Inferior parietal cortex (tissue), 1 donor: ENCODE results near the gene CFAP65.

Experiments
- DNase-seq: peaks from one replicate; pipeline ENCODE4 v3.0.0-alpha.2; 2016; ENCODE audit errors: extremely low spot score

Gene CFAP65

DNA sequence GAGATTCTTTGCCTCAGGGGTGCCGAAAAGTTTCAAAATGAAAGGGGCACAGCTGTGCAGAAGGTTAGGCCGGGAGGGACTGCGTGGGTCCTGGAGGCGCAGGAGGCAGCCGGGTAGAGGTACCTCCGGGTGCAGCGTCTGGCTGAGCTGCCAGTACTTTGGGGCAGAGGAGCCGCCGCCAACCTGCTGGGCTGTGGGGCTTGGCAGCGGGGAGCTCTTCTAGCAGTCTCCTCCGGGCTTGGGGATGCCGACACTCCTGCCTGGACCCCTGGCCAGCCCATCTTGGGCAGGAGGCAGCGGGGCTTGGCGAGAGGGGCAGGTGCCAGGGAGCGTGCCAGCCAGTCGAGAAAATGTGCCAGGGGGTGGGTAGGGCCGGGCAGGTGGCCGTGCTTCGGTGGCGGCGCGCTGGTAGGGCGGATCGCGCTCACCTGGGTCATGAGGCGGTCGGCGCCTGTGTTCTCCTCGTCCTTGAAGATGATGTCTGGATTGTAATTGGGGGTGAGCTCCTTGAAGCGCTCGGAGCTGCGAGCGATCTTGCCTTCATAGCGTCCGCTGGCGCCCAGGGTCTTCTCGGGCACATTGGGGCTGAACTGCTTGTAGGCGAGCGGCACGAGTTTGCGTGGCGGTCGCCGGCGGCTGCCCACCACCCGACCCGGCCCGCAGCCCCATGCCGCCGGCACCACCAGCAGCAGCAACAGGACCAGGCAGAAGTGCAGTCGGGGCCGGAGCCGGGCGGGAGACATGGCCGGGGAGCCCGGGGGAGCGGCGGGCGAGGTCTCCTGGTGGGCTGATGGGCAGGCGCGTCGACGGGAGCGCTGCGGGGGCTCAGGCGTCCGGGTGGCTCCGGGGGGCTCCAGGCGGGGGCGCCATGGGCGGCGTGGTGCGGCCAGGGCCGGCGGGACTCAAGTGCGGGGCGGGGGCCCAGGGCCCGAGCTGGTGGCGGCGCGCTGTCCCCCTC is 18.7 kb upstream of the CFAP65 start:
- no peak for DNase-seq

DNA sequence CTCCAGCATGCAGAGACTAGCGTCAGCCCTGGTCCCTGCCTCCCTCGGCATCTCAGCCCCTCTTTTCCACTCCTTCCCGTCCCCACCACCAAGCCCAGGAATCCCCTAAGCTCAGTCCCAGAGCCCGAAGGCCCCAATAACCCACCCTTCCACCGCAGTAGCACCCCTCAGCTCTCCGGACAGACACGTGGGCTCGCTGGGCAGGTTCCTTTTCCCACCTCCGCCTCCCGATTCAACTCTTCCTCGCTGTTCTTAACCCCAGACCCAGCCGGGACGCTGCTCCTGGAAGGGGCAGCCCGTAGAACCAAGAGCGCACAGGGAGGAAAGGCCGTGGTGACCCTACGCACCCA is 18.0 kb upstream of the CFAP65 start:
- no peak for DNase-seq

GRCh38 chr2:219058541-219059374 is 17.4 kb upstream of the CFAP65 start:
- DNase-seq: no peak

- DNase-seq: peak; percentile 74
Measured at GRCh38 chr2:219057709-219058540, 16.6 kb upstream of the CFAP65 start.

- no peak for DNase-seq
Measured at GRCh38 chr2:219056896-219057708, 15.8 kb upstream of the CFAP65 start.

GRCh38 chr2:219056176-219056895 is 15.0 kb upstream of the CFAP65 start:
- no peak for DNase-seq

DNA sequence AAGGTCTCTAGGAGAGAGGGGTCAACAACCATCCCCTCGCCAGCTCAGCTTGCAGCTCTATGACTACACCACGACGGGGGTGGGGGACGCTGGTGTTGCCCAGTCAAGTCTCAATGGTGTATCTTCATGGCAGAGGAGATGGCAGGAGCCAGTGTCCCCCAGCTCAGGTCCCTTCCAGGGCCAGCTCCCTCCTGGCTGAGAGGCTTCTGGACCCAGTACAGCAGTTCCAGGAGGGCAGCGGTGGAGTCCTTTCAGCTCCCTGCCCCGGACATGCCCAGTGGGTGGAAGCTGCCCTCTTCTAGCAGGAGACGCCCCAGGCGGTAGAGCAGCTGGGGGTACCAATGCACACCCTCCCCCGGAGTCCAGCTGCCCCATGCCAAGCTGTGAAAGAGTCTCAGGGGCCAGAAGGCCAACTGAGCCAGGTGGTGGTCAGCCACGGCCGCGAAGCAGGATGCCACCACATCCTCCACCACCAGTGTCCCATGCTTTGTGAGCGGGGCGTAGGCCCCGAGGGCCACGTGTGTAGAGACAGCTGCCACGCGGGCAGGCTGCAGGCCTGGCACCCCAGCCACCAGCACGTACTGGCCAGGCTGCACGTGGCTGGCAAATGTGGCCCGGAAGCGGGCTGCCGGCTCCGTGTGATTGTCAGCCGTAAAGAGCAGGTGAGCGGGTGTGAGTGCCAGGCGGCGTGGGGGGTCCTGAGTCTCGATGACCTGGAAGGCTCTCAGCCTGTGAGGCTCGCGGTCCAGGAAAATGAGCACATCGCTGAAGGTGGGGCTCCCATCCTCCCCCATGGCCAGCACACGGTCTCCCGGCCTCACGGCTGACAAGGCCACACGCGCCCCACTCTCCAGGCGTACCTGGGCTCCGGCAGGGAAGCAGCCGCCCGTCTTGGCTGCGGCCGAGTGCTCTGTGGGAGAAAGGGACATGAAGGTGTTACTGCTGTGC is 13.9 kb upstream of the CFAP65 start:
- DNase-seq: no peak

DNA sequence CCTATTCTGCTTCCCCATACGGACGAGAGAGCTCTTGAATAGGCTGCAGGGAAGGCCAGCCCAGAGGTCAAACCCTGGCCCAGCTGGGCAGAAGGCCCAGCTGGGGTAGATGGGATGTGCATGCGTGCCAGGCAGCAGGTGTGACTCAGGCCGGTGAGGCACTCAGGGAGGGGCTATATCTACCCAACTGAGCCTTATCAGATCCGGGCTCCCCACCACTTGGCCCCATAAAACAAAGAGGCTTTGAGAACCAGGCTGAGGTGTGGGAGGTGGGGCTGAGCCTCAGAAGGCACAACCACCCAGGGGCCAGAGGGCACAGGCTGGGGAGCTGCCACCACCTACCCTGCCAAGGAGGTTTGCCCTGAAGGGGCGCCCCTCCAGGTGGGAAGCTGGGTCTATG is 8.0 kb upstream of the CFAP65 start:
- DNase-seq: no peak

GRCh38 chr2:219045937-219046550 is 4.7 kb upstream of the CFAP65 start:
- DNase-seq: no peak

DNA sequence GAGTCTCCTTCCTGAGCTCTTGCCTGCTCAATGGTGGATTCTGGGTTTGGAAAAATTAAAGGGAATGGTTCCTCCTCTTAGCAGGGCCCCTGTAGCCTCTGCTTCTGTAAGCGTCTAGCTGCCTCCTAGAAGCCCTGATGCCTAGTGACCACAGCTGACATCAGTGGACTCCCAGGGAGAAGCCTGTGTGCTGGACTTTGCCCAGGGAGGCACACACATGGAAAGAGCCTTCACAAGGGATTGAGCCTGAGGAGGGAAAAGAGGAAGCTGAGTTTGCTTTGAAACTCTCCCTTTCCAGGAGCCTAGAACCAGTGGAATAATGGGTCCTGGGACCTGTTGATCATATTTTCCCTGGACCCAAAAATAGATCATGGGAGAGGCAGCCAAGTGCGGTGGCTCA is 1.4 kb upstream of the CFAP65 start:
- no peak for DNase-seq

GRCh38 chr2:219042157-219042556 is 841 bp upstream of the CFAP65 start:
- no peak for DNase-seq

DNA sequence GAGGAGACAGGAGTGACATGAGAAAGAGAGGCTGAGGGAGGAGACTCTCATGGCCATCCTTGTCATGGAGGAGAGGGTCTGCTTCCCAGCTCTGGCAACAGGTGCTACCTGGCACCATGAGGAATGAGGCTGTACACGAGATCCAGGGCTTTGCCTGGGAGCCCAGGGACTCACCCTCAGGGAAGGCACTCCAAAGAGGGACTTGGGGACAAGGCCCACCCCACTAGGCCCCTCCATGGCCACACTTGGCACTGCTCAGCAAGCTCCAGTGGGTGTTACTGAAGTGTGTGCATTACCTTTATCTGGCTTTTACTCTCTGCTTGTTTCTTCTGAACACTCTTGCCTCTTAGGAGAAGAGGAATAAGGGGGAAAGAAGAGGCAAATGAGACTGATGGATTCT is 2.7 kb downstream of the CFAP65 start:
- no peak for DNase-seq

GRCh38 chr2:219037783-219038499 is 3.4 kb downstream of the CFAP65 start:
- DNase-seq: no peak

DNA sequence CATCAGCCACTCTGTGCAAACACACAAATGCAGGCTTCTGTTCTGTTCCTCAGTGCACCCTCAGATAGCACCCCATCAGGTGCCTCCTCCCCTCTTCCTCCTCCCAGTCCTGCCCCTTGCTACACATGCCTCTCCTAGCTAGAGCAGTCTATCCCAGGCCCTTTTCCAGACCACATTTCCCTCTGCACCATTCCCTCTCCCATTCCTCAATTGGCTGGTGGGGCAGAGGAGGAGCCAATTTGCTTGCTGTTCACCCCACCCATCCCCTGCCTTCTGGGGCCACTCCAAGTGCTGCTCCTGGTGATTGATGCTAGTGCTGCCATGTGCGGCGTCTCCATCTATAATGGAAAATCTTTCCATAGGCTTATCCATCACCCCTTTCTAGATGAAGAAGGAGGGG is 5.4 kb downstream of the CFAP65 start:
- no peak for DNase-seq

GRCh38 chr2:219034823-219035222 is 6.5 kb downstream of the CFAP65 start:
- DNase-seq: no peak

DNA sequence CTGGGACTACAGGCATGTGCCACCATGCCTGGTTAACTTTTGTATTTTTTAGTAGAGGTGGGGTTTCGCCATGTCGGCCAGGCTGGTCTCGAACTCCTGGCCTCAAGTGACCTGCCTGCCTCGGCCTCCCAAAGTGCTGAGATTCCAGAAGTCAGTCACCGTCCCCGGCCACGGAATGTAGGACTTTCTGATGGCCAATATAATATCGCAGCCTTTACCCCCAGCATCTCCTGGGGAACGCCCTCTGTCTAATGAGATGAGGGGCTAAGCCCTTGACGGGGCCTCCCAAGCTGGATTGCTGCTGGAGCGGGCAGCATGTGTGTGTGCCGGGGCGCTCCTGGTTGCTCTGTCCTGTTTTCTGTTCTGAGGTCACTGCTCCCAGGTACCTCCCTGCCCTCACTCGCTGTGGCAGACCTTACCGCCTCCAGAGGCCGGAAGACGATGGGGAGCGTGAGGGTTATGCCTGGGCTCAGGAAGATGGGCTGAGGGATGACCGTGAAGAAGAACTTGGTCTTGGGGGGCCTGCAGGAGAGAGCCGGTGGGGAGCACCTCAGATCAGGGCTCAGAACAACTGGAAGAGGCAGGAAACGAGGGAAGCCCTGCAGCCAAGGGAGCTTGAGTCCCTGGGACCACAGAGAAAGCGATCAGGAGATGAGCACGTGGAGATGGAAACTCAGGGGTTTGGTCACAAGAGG is 9.1 kb downstream of the CFAP65 start:
- no peak for DNase-seq

DNA sequence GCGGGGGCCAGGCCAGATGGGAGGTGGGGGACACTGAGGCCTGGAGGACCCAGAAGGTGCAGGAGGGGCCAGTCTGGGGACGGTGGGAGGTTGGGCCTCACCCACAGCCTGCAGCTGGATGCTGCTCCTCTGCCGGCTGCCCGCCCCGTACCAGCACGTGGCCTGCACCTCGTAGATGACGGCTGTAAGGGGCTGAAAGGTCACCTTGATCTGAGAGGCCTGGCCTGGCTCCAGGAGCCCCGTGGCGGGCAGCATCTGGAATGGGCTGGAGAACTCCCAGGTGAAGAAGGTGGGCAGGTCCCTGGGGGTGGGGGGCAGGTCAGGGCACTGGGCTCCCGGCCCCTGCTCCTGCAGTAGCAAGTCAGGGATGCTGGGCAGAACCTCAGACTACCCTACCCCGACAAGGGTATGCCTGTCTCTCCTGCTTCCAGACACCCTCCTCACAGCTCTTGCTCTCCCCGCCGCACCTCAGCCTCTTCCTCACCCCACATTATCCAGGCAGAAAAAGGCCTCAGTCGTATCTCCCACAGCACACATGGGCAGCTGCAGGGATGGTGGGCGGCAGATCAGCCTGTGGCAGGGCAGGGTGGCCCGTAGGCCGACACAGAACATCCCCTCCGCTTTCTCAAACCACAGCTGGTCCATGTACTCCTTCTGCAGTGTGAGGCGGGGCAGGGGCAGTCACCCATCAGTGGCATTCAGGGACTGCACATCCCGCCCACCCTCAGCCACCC is 10.1 kb downstream of the CFAP65 start:
- DNase-seq: no peak
